OCI-LY7 (cell line): ENCODE data around the gene FMN2. TPM values are rescaled to one million over a fixed set of nuclear protein-coding genes. Genes with fewer than 3 reads are reported as not detected.
"Not testable (repeated sequence)": the region's sequence is repeated elsewhere in the genome, so short reads cannot be mapped to it uniquely, and the experiment has no call there.

ENCODE experiments used
- BruUV-seq: library from RNA; stranded (reverse); fragments of 400-500 nt; replicated peaks from 2 replicates; lab custom pipeline; 2021; lab: Mats Ljungman, UMichigan
- CTCF ChIA-PET: fragments of 300-600 bp; sonication (Branson Sonifier 250); formaldehyde crosslinking; loops from one replicate; lab custom pipeline; 2022; ENCODE audit warnings: antibody characterized with exemption; ENCODE audit not compliant: unreplicated experiment; lab: Charles Lee
- POLR2A ChIA-PET: fragments of 300-600 bp; sonication (Branson Sonifier 250); formaldehyde crosslinking; loops from one replicate; lab custom pipeline; 2022; ENCODE audit warnings: antibody characterized with exemption; lab: Charles Lee
- DNase-seq: peaks from one replicate; pipeline ENCODE4 v3.0.0-alpha.2; 2015; ENCODE audit warnings: low spot score
- H2AFZ ChIP-seq: fragments of 200-600 bp; sonication (generic), shearing (Covaris generic); 2 replicates; pipeline ENCODE4 v1.6.1; 2014; ENCODE audit warnings: mild to moderate bottlenecking, antibody characterized with exemption, low read length, moderate library complexity
- H3K27ac ChIP-seq: fragments of 200-600 bp; sonication (generic); 2 replicates; pipeline ENCODE4 v1.5.1; 2014; ENCODE audit warnings: mixed run types, low read depth, mild to moderate bottlenecking, moderate library complexity, low read length, inconsistent platforms; ENCODE audit not compliant: poor library complexity, severe bottlenecking
- H3K36me3 ChIP-seq: fragments of 200-600 bp; sonication (generic); 2 replicates; pipeline ENCODE4 v1.6.1; 2014; ENCODE audit warnings: mild to moderate bottlenecking, antibody characterized with exemption, low read length, moderate library complexity, mixed read lengths; ENCODE audit not compliant: insufficient read depth
- H3K4me1 ChIP-seq: fragments of 200-600 bp; sonication (generic); 2 replicates; pipeline ENCODE4 v1.5.1; 2014; ENCODE audit warnings: mild to moderate bottlenecking, low read length; ENCODE audit not compliant: insufficient read depth, poor library complexity, severe bottlenecking
- H3K4me2 ChIP-seq: fragments of 200-600 bp; sonication (generic); 2 replicates; pipeline ENCODE4 v1.6.1; 2014; ENCODE audit warnings: mild to moderate bottlenecking, low read length
- H3K4me3 ChIP-seq: fragments of 200-600 bp; sonication (generic); 2 replicates; pipeline ENCODE4 v1.5.1; 2014; ENCODE audit warnings: mild to moderate bottlenecking, low read depth, low read length; ENCODE audit not compliant: poor library complexity, severe bottlenecking
- H3K79me2 ChIP-seq: fragments of 200-600 bp; sonication (generic); 2 replicates; pipeline ENCODE4 v1.6.1; 2016; ENCODE audit warnings: low read depth, mild to moderate bottlenecking, low read length, moderate library complexity, mixed read lengths; ENCODE audit not compliant: insufficient read depth
- H3K9me2 ChIP-seq: fragments of 200-600 bp; sonication (generic); 2 replicates; pipeline ENCODE4 v1.6.1; 2016; ENCODE audit warnings: mild to moderate bottlenecking, low read length, mixed read lengths; ENCODE audit not compliant: insufficient read depth
- H3K9me3 ChIP-seq: fragments of 200-600 bp; sonication (generic); 2 replicates; pipeline ENCODE4 v1.6.1; 2014; ENCODE audit warnings: mild to moderate bottlenecking, mixed run types, low read length, mixed read lengths
- H4K20me1 ChIP-seq: fragments of 200-600 bp; sonication (generic); 2 replicates; pipeline ENCODE4 v1.6.1; 2014; ENCODE audit warnings: mild to moderate bottlenecking, antibody characterized with exemption, low read length, moderate library complexity, mixed read lengths; ENCODE audit not compliant: insufficient read depth
- EZH2phosphoT487 ChIP-seq: fragments of 200-600 bp; sonication (generic); IDR thresholded peaks from 2 replicates; pipeline ENCODE4 v1.6.1; 2018; ENCODE audit warnings: low read depth, borderline replicate concordance, mild to moderate bottlenecking, mixed run types, antibody characterized with exemption, low read length, moderate library complexity, mixed read lengths
- intact Hi-C: fragments of 100-400 bp; cut with micrococcal nuclease; formaldehyde crosslinking; loops from one replicate; pipeline ENCODE4 v1.10.0; 2022; ENCODE audit not compliant: unreplicated experiment
- total RNA-seq, 2 experiments: library from RNA; depleted of rRNA in 1 of 2; stranded (reverse); fragments of >200 nt in 1 of 2; shearing (Covaris generic) in 1 of 2; gene quantifications; 2 replicates each; pipeline ENCODE4 v1.2.3, GENCODE V29; 2014 to 2022
- TF ChIP-seq, protein P1 (sequence below): fragments of 200-600 bp; sonication (generic); conservative IDR thresholded peaks from 2 replicates; pipeline ENCODE4 v1.5.1; 2014; ENCODE audit warnings: mild to moderate bottlenecking, antibody characterized with exemption, low read length, moderate library complexity, mixed read lengths

The FMN2 gene
- total RNA-seq, 2 experiments from 2014 or later: not detected

DNA sequence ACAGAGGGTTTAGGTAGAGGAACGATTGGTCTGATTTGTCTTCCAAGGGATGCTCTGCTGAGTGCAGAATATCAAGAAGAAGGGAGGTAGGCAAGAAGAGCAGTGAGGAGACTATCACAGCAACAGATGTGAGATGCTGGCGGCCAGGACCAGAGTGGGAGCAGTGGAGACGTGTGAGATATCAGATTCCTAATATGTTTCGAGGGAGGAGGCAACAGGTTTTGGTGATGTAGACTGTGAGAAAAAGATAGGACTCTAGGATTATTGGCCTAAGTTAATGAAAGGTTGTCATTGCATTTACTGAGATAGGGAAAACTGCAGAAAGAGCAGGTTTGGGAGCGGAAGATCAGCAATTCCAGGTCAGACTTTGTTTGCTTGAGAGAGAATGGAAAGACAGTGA lies 182.9 kb downstream of the FMN2 start:
- H3K9me3 ChIP-seq: no peaks in the 10 kb centered on the region
- no peak for DNase-seq
- H3K9me2 ChIP-seq: no peaks in the 10 kb centered on the region
- H3K79me2 ChIP-seq: no peaks in the 10 kb centered on the region
- CTCF ChIA-PET: no interaction called here
- H3K27ac ChIP-seq: no peak overlapping the region
- POLR2A ChIA-PET: no interaction called here
- no TSS peak for BruUV-seq
- no peak overlapping the region for H3K4me2 ChIP-seq
- H3K4me1 ChIP-seq: no peaks in the 10 kb centered on the region
- H4K20me1 ChIP-seq: no peaks in the 10 kb centered on the region
- intact Hi-C loops: no loop called here
- no peak overlapping the region for H2AFZ ChIP-seq
- no peak overlapping the region for H3K4me3 ChIP-seq
- TF ChIP-seq, protein P1, sequence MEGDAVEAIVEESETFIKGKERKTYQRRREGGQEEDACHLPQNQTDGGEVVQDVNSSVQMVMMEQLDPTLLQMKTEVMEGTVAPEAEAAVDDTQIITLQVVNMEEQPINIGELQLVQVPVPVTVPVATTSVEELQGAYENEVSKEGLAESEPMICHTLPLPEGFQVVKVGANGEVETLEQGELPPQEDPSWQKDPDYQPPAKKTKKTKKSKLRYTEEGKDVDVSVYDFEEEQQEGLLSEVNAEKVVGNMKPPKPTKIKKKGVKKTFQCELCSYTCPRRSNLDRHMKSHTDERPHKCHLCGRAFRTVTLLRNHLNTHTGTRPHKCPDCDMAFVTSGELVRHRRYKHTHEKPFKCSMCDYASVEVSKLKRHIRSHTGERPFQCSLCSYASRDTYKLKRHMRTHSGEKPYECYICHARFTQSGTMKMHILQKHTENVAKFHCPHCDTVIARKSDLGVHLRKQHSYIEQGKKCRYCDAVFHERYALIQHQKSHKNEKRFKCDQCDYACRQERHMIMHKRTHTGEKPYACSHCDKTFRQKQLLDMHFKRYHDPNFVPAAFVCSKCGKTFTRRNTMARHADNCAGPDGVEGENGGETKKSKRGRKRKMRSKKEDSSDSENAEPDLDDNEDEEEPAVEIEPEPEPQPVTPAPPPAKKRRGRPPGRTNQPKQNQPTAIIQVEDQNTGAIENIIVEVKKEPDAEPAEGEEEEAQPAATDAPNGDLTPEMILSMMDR: no peak
- TF ChIP-seq EZH2phosphoT487: no peak
- H3K36me3 ChIP-seq: no peaks in the 10 kb centered on the region

DNA sequence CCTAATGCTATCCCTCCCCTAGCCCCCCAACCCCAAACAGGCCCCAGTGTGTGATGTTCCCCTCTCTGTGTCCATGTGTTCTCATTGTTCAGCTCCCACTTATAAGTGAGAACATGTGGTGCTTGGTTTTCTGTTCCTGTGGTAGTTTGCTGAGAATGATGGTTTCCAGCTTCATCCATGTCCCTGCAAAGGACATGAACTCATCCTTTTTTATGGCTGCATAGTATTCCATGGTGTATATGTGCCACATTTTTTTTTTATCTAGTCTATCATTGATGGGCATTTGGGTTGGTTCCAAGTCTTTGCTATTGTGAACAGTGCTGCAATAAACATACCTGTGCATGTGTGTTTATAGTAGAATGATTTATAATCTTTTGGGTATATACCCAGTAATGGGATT lies 183.5 kb downstream of the FMN2 start:
- H3K27ac ChIP-seq, H3K79me2 ChIP-seq, H3K4me3 ChIP-seq, DNase-seq, H2AFZ ChIP-seq, H3K9me2 ChIP-seq, H4K20me1 ChIP-seq, H3K36me3 ChIP-seq, POLR2A ChIA-PET, BruUV-seq, H3K9me3 ChIP-seq, H3K4me2 ChIP-seq, H3K4me1 ChIP-seq, intact Hi-C loops, CTCF ChIA-PET: not testable (repeated sequence)

DNA sequence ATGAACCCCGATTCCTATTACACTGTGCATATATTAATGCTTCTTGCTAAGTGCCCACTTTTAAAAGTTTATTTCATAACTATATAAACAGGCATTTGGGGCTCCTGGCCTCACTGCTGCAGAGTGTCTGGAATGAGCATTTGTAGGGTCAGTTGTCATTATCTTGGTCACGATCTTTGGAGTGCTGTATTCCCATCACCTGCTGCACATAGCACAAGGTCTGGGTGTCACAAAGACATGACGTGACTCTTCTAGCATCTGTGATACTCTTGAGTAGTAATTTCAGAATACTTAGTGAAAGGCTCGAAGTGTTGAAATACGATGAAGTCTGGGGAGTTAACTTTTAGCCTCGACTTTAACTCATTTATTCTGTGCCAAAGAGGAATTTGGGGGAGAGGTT lies 186.4 kb downstream of the FMN2 start:
- Histone ChIP-seq H3K9me3 (no peaks in the 10 kb centered on the region), H3K4me1 (no peaks in the 10 kb centered on the region), H3K79me2 (no peaks in the 10 kb centered on the region), H3K27ac (no peak overlapping the region), H3K4me3 (no peak overlapping the region), H3K9me2 (no peaks in the 10 kb centered on the region), H4K20me1 (no peaks in the 10 kb centered on the region), H3K36me3 (no peaks in the 10 kb centered on the region), H2AFZ (no peak overlapping the region), H3K4me2 (no peak overlapping the region)
- TF ChIP-seq, protein P1: no peak
- no peak for TF ChIP-seq EZH2phosphoT487
- ChIA-PET CTCF (no interaction called here), POLR2A (no interaction called here)
- DNase-seq: no peak
- intact Hi-C loops: no loop called here
- no TSS peak for BruUV-seq
